Measurements from ENCODE around the gene ADCY9.

Gene ADCY9

GRCh38 chr16:4097826-4098240, 18.4 kb downstream of the ADCY9 start:
- in situ Hi-C loops (cut with HindIII; ENCODE audit: low sequenced_read_pairs) = no loop called here

GRCh38 chr16:4096509-4096908, 19.7 kb downstream of the ADCY9 start:
- in situ Hi-C loops (cut with HindIII; ENCODE audit: low sequenced_read_pairs) = no loop called here

DNA sequence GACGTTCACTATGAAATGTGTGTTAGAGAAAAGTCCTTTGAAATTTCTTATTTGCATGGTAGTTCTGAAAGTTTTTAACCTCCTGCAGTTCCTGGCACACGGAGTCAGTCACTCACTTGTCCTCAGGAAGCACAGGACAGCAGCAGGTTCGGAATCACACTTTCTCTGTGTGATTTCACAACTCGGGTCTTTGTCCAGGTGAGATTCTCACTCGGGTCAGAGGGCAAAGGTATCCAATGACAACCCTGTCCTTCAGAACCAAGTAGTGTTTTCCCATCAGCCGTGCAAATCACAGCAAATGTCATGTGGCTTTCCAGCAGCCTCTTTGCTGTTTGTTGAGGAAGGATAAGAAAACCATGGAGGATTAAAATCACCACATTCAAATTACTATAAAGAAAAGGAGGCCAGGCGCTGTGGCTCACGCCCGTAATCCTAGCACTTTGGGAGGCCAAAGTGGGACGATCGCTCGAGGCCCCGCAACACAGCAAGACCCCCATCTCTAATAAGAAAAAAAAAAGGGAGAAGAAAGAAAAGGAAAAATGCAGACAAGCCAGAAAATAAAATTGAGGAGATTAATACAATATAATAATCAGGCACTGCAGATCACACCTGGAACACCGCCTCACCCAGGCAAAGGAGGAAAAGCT, 22.0 kb downstream of the ADCY9 start:
- in situ Hi-C loops (cut with HindIII; ENCODE audit: low sequenced_read_pairs) = no loop called here

GRCh38 chr16:4093495-4094126, 22.6 kb downstream of the ADCY9 start:
- in situ Hi-C loops (cut with HindIII; ENCODE audit: low sequenced_read_pairs) = no loop called here

DNA sequence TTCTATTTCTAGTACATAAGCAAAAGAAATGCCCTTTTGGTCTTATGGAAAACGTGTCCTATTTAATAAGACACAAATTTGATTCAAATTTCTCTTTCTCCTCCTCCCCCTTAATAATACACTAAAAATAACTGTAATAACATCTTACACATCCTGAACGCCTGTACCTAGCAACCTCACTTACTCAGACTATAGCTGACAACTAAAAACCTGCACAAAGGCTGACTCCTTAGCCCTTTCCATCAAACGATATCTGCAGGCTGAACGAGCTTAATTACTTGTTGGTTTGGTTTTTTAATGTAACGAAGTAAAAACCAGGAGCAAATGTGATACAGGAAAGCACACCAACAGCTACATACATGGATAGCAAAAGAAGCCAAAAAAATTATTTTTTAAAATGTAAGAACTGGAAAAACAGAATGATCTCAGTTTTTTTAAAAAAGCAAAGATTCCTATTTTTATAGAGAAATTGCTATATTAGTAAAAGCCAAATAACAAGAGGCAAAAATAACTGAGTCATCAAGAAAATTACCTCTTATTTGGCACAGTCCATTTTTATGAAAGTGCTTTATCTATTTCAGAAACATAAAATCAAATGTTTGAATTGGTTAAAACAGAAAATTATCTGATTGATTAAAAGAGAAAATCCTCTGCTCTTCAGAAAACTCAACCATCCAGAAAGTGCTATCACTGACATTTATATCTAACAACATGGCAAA, 23.5 kb downstream of the ADCY9 start:
- in situ Hi-C loops (cut with HindIII; ENCODE audit: low sequenced_read_pairs) = no loop called here

DNA sequence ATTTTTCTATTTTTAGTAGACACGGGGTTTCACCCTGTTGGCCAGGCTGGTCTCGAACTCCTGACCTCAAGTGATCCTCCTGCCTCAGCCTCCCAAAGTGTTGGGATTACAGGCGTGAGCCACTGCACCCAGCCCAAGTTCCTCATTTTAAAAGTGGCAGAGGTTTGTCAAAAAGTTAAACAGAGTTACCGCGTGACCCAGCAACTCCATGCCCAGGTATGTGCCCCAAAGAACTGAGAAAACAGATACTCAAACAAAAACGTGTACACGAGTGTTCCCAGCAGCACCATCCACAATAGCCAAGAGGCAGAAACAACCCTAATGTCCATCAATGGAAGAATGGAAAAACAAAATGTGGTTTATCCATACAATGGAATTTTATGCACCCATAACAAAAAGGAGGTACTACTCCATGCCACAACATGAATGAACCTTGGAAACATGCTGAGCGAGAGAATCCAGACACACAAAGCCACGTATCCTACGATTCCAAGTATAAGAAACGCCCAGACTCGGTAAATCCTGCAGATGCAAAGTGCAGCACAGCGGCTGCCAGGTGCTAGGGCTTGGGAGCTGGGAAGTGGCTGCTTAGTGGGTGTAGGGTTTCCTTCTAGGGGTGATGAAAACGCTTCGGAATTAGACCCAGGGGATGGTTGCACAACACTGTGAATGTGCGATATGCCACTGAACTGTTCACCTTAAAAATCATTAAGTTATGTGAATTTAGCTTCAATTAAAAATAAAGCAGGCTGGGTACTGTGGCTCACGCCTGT, 24.8 kb downstream of the ADCY9 start:
- in situ Hi-C loops (cut with HindIII; ENCODE audit: low sequenced_read_pairs) = no loop called here

DNA sequence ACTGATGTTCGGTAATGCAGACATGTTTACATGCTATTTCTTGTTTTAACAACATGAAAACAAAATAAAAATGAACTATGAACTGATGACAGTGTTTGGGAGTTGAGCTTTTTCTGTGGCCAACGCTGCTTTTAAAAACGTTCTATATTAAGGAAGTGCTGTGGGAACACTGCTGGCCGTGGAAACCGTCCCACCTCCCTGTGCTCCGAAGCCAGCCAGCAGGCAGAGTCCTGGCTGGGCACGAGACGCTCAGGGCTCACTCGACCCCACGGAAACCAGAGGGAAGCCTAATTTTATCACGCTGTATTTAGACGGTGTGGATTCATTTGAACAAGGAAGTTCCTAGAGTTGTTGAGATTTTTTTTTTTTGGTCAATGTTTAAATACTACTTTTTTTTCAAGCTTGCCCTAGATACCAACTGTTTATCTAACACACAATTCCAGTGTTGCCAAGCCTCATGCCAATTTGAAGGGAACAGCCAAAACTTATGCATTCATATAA, 25.8 kb downstream of the ADCY9 start:
- in situ Hi-C loops (cut with HindIII; ENCODE audit: low sequenced_read_pairs) = no loop called here

GRCh38 chr16:4089811-4090301, 26.4 kb downstream of the ADCY9 start:
- in situ Hi-C loops (cut with HindIII; ENCODE audit: low sequenced_read_pairs) = no loop called here

- in situ Hi-C loops (cut with HindIII; ENCODE audit: low sequenced_read_pairs) = no loop called here
Observed at GRCh38 chr16:4089251-4089810, 26.9 kb downstream of the ADCY9 start.

DNA sequence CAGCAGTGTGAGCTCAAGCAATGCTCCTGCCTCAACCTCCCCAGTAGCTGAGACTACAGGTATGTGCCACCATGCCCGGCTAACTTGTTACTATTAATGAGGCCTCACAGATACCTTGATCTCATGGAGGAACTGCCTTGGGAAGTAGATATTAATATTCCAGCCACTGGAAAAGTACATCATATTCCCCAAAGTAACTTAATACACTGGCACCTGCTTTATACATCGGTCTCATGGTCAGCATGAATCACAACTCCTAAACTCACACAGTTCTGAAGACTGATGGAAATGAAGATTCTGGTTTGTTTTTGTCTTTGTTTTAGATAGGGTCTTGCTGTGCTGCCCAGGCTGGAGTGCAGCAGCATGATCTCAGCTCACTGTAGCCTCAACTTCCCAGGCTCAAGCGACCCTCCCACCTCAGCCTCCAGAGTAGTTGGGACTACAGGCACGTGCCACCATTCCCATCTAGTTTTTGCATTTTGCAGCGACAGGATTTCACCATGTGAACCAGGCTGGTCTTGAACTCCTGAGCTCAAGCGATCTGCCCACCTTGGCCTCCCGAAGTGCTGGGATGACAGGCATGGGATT, 28.2 kb downstream of the ADCY9 start:
- in situ Hi-C loops (cut with HindIII; ENCODE audit: low sequenced_read_pairs) = no loop called here

GRCh38 chr16:4087099-4087885, 28.9 kb downstream of the ADCY9 start:
- in situ Hi-C loops (cut with HindIII; ENCODE audit: low sequenced_read_pairs) = no loop called here

DNA sequence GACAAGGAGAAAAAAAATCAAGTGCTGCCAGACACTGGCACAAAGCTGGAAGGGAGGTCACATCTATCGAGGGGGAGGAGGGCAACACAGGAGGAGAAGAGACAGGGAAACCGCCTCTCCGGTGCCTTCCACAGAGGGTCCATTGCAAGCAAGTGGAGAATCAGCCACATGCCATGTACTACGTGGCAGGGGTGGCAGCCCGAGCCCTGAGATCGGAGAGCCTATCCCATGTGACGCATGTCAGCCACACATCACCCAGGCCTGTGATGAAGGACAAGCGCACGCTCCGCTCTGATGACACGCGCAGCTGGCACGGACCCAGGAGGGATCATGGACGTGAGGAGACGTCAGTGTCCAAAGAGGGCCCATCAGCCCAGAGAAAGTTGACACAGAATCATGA, 30.1 kb downstream of the ADCY9 start:
- in situ Hi-C loops (cut with HindIII; ENCODE audit: low sequenced_read_pairs) = no loop called here

DNA sequence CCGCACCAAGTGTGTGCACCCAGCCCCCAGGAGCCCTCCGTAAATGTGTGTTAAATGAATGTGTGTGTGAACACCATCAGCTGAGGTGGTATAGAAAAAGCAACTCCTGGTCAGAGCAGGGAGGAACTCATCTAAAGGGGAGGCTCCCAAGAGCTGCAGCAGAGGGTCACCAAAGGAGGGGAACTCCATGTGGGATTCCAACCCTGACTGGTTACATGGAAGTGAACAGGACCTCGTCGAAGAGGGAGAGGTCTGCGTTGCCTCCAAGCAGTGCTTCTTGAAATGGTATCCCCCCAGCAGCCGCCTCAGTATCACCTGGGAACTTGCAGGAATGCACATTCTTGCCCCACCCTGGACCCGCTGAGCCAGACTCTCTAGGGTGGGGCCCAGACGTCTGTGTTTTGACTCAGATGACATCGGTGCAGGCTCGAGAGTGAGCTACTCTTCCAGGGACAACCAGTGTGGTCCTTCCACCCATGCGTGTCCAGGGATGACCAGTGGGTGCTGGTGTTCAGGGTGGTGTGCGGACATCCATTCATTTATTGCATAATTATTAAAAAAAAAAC, 30.8 kb downstream of the ADCY9 start:
- in situ Hi-C loops (cut with HindIII; ENCODE audit: low sequenced_read_pairs) = no loop called here

- in situ Hi-C loops (cut with HindIII; ENCODE audit: low sequenced_read_pairs) = no loop called here
Observed at GRCh38 chr16:4083347-4083870, 32.8 kb downstream of the ADCY9 start.

- in situ Hi-C loops (cut with HindIII; ENCODE audit: low sequenced_read_pairs) = no loop called here
Observed at GRCh38 chr16:4082474-4083044, 33.7 kb downstream of the ADCY9 start.

DNA sequence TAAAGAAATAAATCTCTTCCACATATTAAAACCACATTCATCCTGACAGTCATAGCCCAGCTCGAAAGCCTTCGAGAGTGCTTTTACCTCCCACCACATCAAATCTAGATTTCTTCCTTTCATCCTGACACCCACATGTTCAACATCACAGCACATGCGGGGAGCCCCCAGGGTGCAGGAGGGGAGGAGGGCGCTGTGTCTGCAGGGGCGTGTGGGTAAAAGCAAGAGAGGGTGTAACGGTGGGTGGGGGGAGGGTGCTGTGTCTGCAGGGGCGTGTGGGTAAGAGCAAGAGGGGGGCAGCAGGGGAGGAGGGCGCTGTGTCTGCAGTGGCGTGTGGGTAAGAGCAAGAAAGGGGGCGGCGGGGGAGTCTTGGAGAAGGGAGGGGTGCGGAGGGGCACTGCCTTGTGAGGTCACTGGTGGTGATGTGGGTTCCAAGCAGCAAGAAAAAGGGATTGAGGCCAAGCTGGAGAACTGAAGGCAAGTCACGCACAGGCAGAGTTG, 34.7 kb downstream of the ADCY9 start:
- in situ Hi-C loops (cut with HindIII; ENCODE audit: low sequenced_read_pairs) = no loop called here

DNA sequence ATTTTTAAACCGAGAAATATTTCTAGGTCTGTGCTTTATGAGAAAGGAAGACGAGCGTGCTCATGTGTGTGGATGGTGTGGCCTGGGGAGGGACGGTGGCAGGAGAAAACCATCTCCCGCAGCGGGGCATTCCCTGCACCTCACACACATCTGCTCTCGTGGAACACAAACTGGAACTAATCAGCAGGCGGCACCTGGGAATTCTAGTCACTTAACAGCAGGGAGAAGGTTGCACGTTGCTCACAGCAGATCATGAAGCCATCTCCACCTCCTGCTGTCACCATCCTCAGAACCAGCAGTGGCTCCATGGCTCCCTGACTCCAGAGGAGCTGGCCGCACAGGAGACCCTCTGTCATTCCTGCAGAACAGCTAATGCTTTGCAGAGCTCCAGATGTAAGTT, 35.2 kb downstream of the ADCY9 start:
- in situ Hi-C loops (cut with HindIII; ENCODE audit: low sequenced_read_pairs) = no loop called here

DNA sequence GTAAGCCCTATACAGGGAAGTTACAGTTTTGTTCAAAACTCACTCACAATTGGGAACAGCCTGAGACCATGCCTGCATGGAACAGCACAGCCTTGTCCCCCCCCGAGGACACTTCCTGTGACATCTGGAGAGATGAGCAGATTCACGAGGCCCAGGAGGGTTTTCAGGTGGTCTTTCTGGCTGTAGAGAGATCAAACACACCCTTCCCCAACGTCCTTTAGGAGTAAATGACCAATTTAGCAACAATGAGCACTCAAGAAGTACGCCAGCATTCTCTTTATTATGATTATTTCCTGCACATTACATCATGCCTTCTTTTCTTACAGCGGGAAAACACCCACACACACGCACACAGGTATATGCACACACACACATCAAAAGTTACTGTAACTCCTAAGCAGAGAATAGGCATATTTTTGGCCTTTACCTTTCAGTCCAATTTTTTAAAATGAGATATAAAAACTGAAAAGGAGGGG, 39.0 kb downstream of the ADCY9 start:
- in situ Hi-C loops (cut with HindIII; ENCODE audit: low sequenced_read_pairs) = no loop called here
